ENCODE data around the gene TP53TG3F. TPM values are rescaled to one million over a fixed set of nuclear protein-coding genes. Genes with fewer than 3 reads are reported as not detected.
"Not testable (repeated sequence)": the region's sequence is repeated elsewhere in the genome, so short reads cannot be mapped to it uniquely, and the experiment has no call there.

The TP53TG3F gene, protein sequence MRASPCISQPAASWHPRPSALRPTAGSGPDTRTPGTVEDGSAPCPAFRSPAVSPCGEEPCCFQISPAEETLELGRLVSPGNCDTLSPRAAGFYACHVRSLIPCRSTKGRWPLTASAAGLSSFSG
- not detected for total RNA-seq

GRCh38 chr16:33459312-33459711 is at the start of gene TP53TG3F:
TSS of gene TP53TG3F (plus strand) at chr16:33459612. CDS start at chr16:33459680, 68 bp downstream.
- not testable (repeated sequence) for DNase-seq (ENCODE audit: low spot score); ATAC-seq (ENCODE audit: low FRiP score)

- DNase-seq (ENCODE audit: low spot score); ATAC-seq (ENCODE audit: low FRiP score): not testable (repeated sequence)
Observed at GRCh38 chr16:33491611-33492010, 32.2 kb downstream of the TP53TG3F start.

DNA sequence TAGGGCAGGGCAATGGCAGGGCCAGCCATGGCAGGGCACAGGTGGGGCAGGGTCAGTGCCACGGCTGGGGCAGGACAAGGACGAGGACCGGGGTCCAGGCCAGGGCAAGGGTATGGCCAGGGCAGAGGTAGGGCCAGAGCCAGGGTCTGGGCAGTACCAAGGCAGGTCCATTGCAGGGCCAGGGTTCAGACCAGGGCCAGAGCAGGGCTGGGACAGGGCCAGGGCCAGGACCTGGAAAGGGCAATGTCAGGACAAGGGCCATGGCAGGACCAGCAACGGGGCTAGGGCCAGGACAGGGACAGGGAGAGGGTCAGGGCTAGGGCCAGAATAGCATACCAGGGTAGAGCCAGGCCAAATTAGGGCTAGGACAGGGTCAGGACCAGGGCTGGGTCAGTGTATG is 47.8 kb downstream of the TP53TG3F start:
- not testable (repeated sequence) for DNase-seq (ENCODE audit: low spot score); ATAC-seq (ENCODE audit: low FRiP score)

GRCh38 chr16:33509070-33509469 is 49.7 kb downstream of the TP53TG3F start:
- not testable (repeated sequence) for DNase-seq (ENCODE audit: low spot score); ATAC-seq (ENCODE audit: low FRiP score)

DNA sequence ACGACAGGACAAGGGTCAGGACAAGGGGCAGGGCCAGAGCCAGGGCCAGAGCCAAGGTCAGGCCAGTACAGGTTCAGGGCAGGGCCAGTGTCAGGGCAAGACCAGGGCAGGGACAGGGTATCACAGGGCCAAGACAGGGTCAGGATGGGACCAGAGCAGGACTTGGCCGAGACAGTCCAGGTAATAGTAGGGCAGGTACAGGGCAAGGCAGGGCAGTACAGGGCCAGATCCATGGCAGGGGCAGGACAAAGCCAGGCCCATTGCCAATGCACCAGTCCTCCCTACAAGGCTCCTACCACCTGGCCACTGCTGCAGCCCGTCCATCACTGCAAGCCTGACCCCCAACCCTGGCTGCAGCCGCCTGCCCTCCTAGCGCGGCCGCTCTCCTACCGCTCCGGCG is 50.5 kb downstream of the TP53TG3F start:
- DNase-seq (ENCODE audit: low spot score) = not testable (repeated sequence)

More for the DNA sequence above, 50.5 kb downstream of the TP53TG3F start:
- not testable (repeated sequence) for ATAC-seq (ENCODE audit: low FRiP score)

Small RNA genes lying within 50 kb of the gene (small RNA-seq; reads per million reads assigned to genes)
- gene AC136944.5 (not detected), gene AC136944.6 (not detected)

Other genes with a start within 250 kb of the TP53TG3F start
- gene TP53TG3E, start 155.3 kb upstream of the TP53TG3F start, total RNA-seq = not detected
- not detected for gene TP53TG3B, start 98.8 kb upstream of the TP53TG3F start, total RNA-seq